ENCODE measurements around the gene SRP54. TPM values are rescaled to one million over a fixed set of nuclear protein-coding genes. Genes with fewer than 3 reads are reported as not detected.

The SRP54 gene
- total RNA-seq, 1 donor from 2014 or later = 66.3 TPM

GRCh38 chr14:34997762-34998161 is 15.0 kb downstream of the SRP54 start:
- no peaks in the 10 kb centered on the region for H3K36me3 ChIP-seq (ENCODE audit: control insufficient read depth, insufficient read depth, low read length)
- no peak overlapping the region for H3K4me3 ChIP-seq (ENCODE audit: low read depth, low read length)
- TF ChIP-seq, protein P1, sequence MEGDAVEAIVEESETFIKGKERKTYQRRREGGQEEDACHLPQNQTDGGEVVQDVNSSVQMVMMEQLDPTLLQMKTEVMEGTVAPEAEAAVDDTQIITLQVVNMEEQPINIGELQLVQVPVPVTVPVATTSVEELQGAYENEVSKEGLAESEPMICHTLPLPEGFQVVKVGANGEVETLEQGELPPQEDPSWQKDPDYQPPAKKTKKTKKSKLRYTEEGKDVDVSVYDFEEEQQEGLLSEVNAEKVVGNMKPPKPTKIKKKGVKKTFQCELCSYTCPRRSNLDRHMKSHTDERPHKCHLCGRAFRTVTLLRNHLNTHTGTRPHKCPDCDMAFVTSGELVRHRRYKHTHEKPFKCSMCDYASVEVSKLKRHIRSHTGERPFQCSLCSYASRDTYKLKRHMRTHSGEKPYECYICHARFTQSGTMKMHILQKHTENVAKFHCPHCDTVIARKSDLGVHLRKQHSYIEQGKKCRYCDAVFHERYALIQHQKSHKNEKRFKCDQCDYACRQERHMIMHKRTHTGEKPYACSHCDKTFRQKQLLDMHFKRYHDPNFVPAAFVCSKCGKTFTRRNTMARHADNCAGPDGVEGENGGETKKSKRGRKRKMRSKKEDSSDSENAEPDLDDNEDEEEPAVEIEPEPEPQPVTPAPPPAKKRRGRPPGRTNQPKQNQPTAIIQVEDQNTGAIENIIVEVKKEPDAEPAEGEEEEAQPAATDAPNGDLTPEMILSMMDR (IDR thresholded peaks at IDR 0.05; ENCODE audit: insufficient read depth, low read length, poor library complexity, severe bottlenecking) = no peak
- no peak for DNase-seq (ENCODE audit: low read depth)
- no peaks in the 10 kb centered on the region for H3K27me3 ChIP-seq (ENCODE audit: control insufficient read depth, insufficient read depth, low read length)

DNA sequence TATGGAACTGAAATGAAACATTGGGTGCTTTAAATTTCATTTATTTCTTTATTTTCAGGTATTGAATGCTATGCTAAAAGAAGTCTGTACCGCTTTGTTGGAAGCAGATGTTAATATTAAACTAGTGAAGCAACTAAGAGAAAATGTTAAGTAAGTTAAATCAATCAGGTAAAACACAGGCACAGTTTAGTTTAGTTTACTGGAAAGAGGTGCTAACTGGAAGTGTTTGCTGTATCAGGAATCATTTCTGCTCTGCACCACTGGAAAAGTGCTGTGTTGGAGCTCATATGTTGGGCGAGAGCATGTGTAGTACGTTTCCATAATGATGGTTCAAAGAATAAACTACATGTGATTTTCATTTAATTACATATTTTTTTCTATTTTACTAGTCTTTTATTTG is 16.7 kb downstream of the SRP54 start:
- H3K27me3 ChIP-seq (ENCODE audit: control insufficient read depth, insufficient read depth, low read length) = no peaks in the 10 kb centered on the region
- DNase-seq (ENCODE audit: low read depth) = no peak
- no peaks in the 10 kb centered on the region for H3K36me3 ChIP-seq (ENCODE audit: control insufficient read depth, insufficient read depth, low read length)
- TF ChIP-seq, protein P1 (IDR thresholded peaks at IDR 0.05; ENCODE audit: insufficient read depth, low read length, poor library complexity, severe bottlenecking) = no peak
- no peak overlapping the region for H3K4me3 ChIP-seq (ENCODE audit: low read depth, low read length)

DNA sequence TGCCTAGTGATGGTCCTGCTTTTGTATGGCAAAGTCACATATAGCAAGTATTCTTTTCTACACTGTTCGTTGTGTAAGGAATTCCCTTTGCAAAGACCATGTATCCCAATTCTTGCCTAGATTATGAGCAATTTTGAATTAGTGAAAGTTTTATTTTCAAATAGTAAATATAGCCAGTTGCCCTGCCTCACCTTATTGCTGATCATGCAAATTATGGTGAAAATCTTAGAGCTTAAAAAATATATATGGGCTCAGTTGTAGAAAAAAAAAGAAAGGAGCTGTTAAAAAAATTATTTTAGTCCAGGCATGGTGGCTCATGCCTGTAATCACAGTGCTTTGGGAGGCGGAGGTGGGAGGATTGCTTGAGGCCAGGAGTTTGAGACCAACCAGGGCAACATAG is 18.8 kb downstream of the SRP54 start:
- no peak for DNase-seq (ENCODE audit: low read depth)
- TF ChIP-seq, protein P1 (IDR thresholded peaks at IDR 0.05; ENCODE audit: insufficient read depth, low read length, poor library complexity, severe bottlenecking) = no peak
- Histone ChIP-seq H3K36me3 (ENCODE audit: control insufficient read depth, insufficient read depth, low read length) (no peaks in the 10 kb centered on the region), H3K4me3 (ENCODE audit: low read depth, low read length) (no peak overlapping the region), H3K27me3 (ENCODE audit: control insufficient read depth, insufficient read depth, low read length) (no peaks in the 10 kb centered on the region)

GRCh38 chr14:35004839-35005238 is 22.0 kb downstream of the SRP54 start:
- no peaks in the 10 kb centered on the region for H3K36me3 ChIP-seq (ENCODE audit: control insufficient read depth, insufficient read depth, low read length)
- H3K4me3 ChIP-seq (ENCODE audit: low read depth, low read length) = no peak overlapping the region
- DNase-seq (ENCODE audit: low read depth) = no peak
- no peaks in the 10 kb centered on the region for H3K27me3 ChIP-seq (ENCODE audit: control insufficient read depth, insufficient read depth, low read length)
- TF ChIP-seq, protein P1 (IDR thresholded peaks at IDR 0.05; ENCODE audit: insufficient read depth, low read length, poor library complexity, severe bottlenecking) = no peak

DNA sequence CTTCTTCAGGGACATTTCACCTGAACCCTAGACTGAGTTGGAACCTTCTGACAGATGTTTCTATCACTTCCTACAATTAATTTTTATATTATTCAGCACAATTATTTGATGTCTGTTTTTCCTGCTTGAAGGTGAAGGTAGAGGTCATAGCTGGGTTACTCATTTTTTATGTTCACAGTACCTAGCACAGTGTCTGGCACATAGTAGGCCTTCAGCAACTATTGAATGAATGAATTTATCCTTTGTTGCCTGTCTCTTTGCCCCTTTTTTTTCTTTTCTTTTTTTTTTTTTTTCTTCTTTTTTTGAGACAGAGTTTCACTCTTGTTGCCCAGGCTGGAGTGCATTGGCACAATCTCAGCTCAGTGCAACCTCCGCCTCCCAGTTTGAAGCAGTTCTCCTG is 33.8 kb downstream of the SRP54 start:
- TF ChIP-seq, protein P1 (IDR thresholded peaks at IDR 0.05; ENCODE audit: insufficient read depth, low read length, poor library complexity, severe bottlenecking) = no peak
- no peak overlapping the region for H3K4me3 ChIP-seq (ENCODE audit: low read depth, low read length)
- DNase-seq (ENCODE audit: low read depth) = no peak
- no peaks in the 10 kb centered on the region for H3K27me3 ChIP-seq (ENCODE audit: control insufficient read depth, insufficient read depth, low read length)
- H3K36me3 ChIP-seq (ENCODE audit: control insufficient read depth, insufficient read depth, low read length) = no peaks in the 10 kb centered on the region

GRCh38 chr14:35020713-35021112 is 37.9 kb downstream of the SRP54 start:
- H3K4me3 ChIP-seq (ENCODE audit: low read depth, low read length) = no peak overlapping the region
- DNase-seq (ENCODE audit: low read depth) = no peak
- H3K27me3 ChIP-seq (ENCODE audit: control insufficient read depth, insufficient read depth, low read length) = no peaks in the 10 kb centered on the region
- TF ChIP-seq, protein P1 (IDR thresholded peaks at IDR 0.05; ENCODE audit: insufficient read depth, low read length, poor library complexity, severe bottlenecking) = no peak
- no peaks in the 10 kb centered on the region for H3K36me3 ChIP-seq (ENCODE audit: control insufficient read depth, insufficient read depth, low read length)
